ENCODE measurements around the gene BAD. TPM values are rescaled to one million over a fixed set of nuclear protein-coding genes. Genes with fewer than 3 reads are reported as not detected.
A peak's percentile ranks its signal among the peaks of the same experiment; 100 is the strongest.

The BAD gene
- total RNA-seq, 3 donors from 2014 or later (not counting 1 experiment from before 2014, with no cell fraction given), result 30.6 to 35.8 (median 31.6) TPM

DNA sequence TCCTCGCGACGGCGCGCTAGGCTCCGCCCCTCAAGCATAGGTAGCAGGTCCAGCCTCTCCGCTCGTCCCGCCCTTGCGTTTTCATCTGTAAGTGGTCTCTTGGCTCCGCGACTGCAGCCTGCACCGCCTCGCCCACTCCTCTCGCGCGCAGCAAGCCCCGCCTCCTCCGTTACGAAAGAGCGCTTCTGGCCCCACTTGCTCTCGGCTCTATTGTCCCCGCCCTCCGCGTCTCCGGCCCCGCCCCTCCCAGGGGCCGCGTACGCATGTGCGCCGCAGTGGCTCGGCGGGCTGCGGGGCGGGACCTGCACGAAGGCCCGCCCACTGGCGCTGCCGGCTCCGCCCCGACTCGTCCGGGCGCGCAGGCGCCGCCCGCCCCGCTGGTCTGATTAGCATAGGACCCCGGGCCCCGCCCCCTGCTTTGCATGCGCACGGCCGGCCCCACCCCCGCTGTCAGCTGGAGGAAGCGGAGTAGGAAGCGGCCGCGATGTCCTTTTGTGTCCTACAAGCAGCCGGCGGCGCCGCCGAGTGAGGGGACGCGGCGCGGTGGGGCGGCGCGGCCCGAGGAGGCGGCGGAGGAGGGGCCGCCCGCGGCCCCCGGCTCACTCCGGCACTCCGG, 20.7 kb upstream of the BAD start, which contains the start of gene ESRRA:
ESRRA (plus strand) TSS at position 450 of the 616 bp plus-strand sequence. CDS start 1,656 bp downstream, outside the sequence.
- Histone ChIP-seq H3K36me3 (ENCODE audit: control insufficient read depth, insufficient read depth, low read length) (no peaks in the 10 kb centered on the region), H3K4me1 (ENCODE audit: control insufficient read depth, insufficient read depth, low read length) (peaks cover 47% of the 10 kb centered on the region), H3K9me3 (ENCODE audit: control insufficient read depth, insufficient read depth, low read length) (no peaks in the 10 kb centered on the region), H3K27me3 (ENCODE audit: control insufficient read depth, insufficient read depth, low read length) (peaks cover 13% of the 10 kb centered on the region), H3K27ac (ENCODE audit: low read length) (peak within 1 kb of the TSS; percentile 88), H3K4me3 (ENCODE audit: low read length) (peak within 1 kb of the TSS; percentile 70)
- ATAC-seq (peak; percentile 74 to 89 (median 74)), DNase-seq (peak; percentile 99)
- TF ChIP-seq, protein P1, sequence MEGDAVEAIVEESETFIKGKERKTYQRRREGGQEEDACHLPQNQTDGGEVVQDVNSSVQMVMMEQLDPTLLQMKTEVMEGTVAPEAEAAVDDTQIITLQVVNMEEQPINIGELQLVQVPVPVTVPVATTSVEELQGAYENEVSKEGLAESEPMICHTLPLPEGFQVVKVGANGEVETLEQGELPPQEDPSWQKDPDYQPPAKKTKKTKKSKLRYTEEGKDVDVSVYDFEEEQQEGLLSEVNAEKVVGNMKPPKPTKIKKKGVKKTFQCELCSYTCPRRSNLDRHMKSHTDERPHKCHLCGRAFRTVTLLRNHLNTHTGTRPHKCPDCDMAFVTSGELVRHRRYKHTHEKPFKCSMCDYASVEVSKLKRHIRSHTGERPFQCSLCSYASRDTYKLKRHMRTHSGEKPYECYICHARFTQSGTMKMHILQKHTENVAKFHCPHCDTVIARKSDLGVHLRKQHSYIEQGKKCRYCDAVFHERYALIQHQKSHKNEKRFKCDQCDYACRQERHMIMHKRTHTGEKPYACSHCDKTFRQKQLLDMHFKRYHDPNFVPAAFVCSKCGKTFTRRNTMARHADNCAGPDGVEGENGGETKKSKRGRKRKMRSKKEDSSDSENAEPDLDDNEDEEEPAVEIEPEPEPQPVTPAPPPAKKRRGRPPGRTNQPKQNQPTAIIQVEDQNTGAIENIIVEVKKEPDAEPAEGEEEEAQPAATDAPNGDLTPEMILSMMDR (IDR thresholded peaks at IDR 0.05), result no peak
- WGBS (ENCODE audit: insufficient coverage), result under 1% methylated on average over 81 of the region's 81 CpGs
- intact Hi-C loops (cut with micrococcal nuclease), result loop anchor here (1.0 to 5.0 kb wide), 5 partner anchors 12 to 64 kb away; partner anchors contain the start of genes CCDC88B, FKBP2, RPS6KA4 and TRMT112
- Mint-ChIP-seq H3K27me3 (ENCODE audit: low read depth in 2 of 2) (peaks cover 6 to 12% of the 10 kb centered on the region in 2 donors), H3K36me3 (no peaks in the 10 kb centered on the region), H3K4me1 (peaks cover 21 to 32% of the 10 kb centered on the region in 2 donors), H3K4me3 (peak within 1 kb of the TSS; percentile 96), H3K27ac (peak within 1 kb of the TSS; percentile 91 to 97), H3K9me3 (no peaks in the 10 kb centered on the region)

DNA sequence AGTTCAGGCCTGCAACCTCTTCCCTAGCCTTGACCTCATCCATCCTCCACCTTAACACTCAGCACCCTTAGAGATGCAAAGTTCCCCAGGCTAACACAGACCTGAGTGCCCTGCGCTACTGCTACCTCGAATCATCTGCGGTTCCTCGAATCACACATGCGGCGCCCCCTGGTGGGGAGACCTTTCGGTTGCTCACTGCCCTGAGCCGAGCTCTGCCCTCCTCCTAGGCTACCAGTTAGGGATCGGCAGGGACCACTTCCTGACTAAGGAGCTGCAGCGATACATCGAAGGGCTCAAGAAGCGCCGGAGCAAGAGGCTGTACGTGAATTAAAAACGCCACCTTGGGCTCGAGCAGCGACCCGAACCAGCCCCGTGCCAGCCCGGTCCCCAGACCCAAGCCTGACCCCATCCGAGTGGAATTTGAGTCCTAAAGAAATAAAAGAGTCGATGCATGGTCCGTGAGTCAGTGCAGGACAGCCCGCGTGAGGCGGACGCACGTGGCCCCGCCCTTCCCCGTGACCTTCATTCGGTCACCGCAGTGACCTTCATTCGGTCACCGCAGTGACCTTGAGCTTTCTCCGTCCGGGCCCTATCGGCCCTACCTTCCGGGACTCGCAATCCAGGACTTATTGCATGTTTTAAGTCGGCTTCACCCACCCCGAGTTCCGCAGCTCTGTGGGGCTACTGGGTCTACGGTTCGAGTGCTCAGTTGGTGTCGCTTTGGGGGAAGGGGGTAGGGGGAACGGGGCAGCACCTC, 20.0 kb upstream of the BAD start:
- peaks cover 6 to 17% of the 10 kb centered on the region in 2 donors for H3K27me3 Mint-ChIP-seq (ENCODE audit: low read depth in 2 of 2)

DNA sequence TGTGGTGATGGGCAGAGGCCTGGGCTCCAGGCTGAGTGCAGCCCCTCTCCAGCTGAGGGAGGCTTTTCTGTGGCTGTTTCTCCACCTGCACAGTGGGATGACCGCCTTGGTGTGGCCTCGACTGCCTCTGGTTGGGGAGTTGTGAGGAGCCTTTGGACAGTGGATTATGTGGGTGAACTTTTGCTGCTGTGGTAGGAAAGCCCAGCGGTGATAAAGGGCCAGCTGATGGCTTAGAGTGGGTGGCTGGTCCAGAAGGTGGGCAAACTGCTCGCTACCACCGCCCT, 19.5 kb upstream of the BAD start:
- Histone ChIP-seq H3K27me3 (ENCODE audit: control insufficient read depth, insufficient read depth, low read length) (peaks cover 21% of the 10 kb centered on the region), H3K36me3 (ENCODE audit: control insufficient read depth, insufficient read depth, low read length) (no peaks in the 10 kb centered on the region), H3K4me3 (ENCODE audit: low read length) (peak overlapping the region; percentile 68), H3K4me1 (ENCODE audit: control insufficient read depth, insufficient read depth, low read length) (peaks cover 56% of the 10 kb centered on the region), H3K27ac (ENCODE audit: low read length) (peak overlapping the region; percentile 88), H3K9me3 (ENCODE audit: control insufficient read depth, insufficient read depth, low read length) (no peaks in the 10 kb centered on the region)
- intact Hi-C loops (cut with micrococcal nuclease), result loop anchor here (1.0 to 5.0 kb wide), 5 partner anchors 19 to 117 kb away; partner anchors contain the start of genes GPR137, RPS6KA4 and STIP1
- H3K27ac Mint-ChIP-seq, result peak overlapping the region; percentile 91 to 97
- peaks cover 6 to 17% of the 10 kb centered on the region in 2 donors for H3K27me3 Mint-ChIP-seq (ENCODE audit: low read depth in 2 of 2)
- ATAC-seq (no peak), DNase-seq (no peak)
- WGBS (ENCODE audit: insufficient coverage), result 39% methylated on average over 4 of the region's 5 CpGs
- H3K4me3 Mint-ChIP-seq, result peak overlapping the region; percentile 93
- no peaks in the 10 kb centered on the region for H3K9me3 Mint-ChIP-seq
- H3K4me1 Mint-ChIP-seq, result peaks cover 21 to 37% of the 10 kb centered on the region in 2 donors
- no peaks in the 10 kb centered on the region for H3K36me3 Mint-ChIP-seq
- TF ChIP-seq, protein P1 (IDR thresholded peaks at IDR 0.05), result no peak

More for the DNA sequence above, 20.0 kb upstream of the BAD start:
- DNase-seq (peak; percentile 93 to 96), ATAC-seq (peak; percentile 33 to 47 (median 34))
- TF ChIP-seq, protein P1 (IDR thresholded peaks at IDR 0.05), result peak; percentile 83
- Mint-ChIP-seq H3K9me3 (no peaks in the 10 kb centered on the region), H3K4me3 (peak overlapping the region; percentile 93), H3K4me1 (peaks cover 21 to 37% of the 10 kb centered on the region in 2 donors), H3K27ac (peak overlapping the region; percentile 91 to 97), H3K36me3 (no peaks in the 10 kb centered on the region)
- peaks cover 19% of the 10 kb centered on the region for H3K27me3 ChIP-seq (ENCODE audit: control insufficient read depth, insufficient read depth, low read length)
- H3K9me3 ChIP-seq (ENCODE audit: control insufficient read depth, insufficient read depth, low read length), result no peaks in the 10 kb centered on the region
- peak overlapping the region; percentile 68 for H3K4me3 ChIP-seq (ENCODE audit: low read length)
- peaks cover 54% of the 10 kb centered on the region for H3K4me1 ChIP-seq (ENCODE audit: control insufficient read depth, insufficient read depth, low read length)
- under 1% methylated on average over 46 of the region's 46 CpGs for WGBS (ENCODE audit: insufficient coverage)
- intact Hi-C loops (cut with micrococcal nuclease), result loop anchor here (1.0 to 5.0 kb wide), 8 partner anchors 13 to 117 kb away; partner anchors contain the start of genes CCDC88B, FKBP2, GPR137 and RPS6KA4
- H3K27ac ChIP-seq (ENCODE audit: low read length), result peak overlapping the region; percentile 88
- H3K36me3 ChIP-seq (ENCODE audit: control insufficient read depth, insufficient read depth, low read length), result no peaks in the 10 kb centered on the region

Measured in natural killer cell (primary cell).